ENCODE data around the gene DAB1. TPM values are rescaled to one million over a fixed set of nuclear protein-coding genes. Genes with fewer than 3 reads are reported as not detected.

The DAB1 gene
- total RNA-seq, 4 donors from 2014 or later = 0.22 TPM; not detected in 3

DNA sequence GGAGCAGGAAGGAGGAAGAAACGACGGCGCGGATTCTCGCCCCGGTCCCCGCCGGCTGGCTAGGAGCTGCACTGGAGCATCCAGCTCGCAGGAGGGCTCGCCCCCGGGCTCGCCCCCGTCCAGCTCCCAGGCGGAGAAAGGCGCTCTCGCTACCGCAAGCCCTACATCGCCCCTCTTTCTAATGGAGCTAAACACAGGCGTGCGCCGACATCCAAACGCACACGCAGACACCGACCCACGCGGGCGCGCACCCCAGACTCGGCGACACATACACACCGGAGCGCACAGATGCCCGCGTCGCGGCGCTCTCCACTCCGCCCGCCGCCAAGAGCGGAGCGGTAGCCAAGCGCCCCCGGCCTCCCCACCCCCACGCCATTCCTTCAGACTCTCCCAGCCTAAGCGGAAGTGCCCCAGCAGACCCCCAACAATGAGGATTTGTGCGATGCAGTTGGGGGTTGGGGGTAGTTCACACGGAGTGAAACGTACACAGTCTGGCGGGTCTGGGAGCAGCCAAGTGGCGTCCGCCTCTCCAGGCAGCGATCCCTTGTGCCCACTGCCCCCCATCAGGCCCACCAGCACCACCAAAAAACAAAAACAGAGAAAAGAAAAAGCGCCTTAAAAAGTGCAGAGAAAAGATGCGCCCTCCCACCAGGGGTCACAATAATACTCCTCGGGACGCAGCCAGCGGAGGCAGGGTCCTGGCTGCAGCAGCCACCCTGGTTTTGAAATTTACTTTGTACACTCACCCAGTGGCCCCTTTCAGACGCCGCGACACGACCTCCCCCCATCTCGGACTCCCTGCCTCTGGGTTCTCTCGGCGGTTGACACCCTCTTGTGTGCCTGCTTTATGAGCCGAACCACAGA lies 1.4 kb downstream of the DAB1 start:
- ATAC-seq = no peak
- in situ Hi-C loops (cut with MboI; ENCODE audit: low sequenced_read_pairs in 4 of 4) = no loop called here
- Histone ChIP-seq H3K9me3 (no peaks in the 10 kb centered on the region), H3K27me3 (peaks cover 45 to 67% (median 50%) of the 10 kb centered on the region in 3 donors), H3K4me1 (peaks cover 6 to 19% of the 10 kb centered on the region in 2 donors), H3K4me3 (peak overlapping the region; percentile 17 to 54 (median 45)), H3K27ac (no peak overlapping the region), H3K36me3 (no peaks in the 10 kb centered on the region)
- intact Hi-C loops (cut with DNase I; ENCODE audit: low total_unique reads) = no loop called here
- no peak for DNase-seq
- TF ChIP-seq, protein P1, sequence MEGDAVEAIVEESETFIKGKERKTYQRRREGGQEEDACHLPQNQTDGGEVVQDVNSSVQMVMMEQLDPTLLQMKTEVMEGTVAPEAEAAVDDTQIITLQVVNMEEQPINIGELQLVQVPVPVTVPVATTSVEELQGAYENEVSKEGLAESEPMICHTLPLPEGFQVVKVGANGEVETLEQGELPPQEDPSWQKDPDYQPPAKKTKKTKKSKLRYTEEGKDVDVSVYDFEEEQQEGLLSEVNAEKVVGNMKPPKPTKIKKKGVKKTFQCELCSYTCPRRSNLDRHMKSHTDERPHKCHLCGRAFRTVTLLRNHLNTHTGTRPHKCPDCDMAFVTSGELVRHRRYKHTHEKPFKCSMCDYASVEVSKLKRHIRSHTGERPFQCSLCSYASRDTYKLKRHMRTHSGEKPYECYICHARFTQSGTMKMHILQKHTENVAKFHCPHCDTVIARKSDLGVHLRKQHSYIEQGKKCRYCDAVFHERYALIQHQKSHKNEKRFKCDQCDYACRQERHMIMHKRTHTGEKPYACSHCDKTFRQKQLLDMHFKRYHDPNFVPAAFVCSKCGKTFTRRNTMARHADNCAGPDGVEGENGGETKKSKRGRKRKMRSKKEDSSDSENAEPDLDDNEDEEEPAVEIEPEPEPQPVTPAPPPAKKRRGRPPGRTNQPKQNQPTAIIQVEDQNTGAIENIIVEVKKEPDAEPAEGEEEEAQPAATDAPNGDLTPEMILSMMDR (IDR thresholded peaks at IDR 0.05 in 4 of 5, conservative IDR thresholded peaks at IDR 0.05 in 1 of 5) = no peak

DNA sequence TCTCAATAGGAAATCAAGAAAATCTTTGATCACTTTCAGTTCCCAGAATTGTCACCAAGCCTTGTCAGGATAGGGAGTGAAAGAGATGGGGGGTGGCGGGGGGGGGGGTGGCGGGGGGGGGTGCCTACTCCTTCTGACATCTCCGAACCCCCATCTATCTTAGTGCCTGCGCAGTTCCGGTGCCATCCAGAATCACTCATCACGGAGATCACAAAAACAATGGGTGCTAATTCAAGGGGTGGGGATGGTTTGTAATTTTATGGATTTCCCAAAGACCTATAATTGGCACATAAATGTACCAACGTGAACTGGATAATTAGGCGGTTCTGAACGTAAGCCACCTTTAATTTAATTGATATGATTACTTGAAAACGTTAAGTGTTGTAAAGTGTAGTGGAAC lies 2.1 kb downstream of the DAB1 start:
- in situ Hi-C loops (cut with MboI; ENCODE audit: low sequenced_read_pairs in 4 of 4) (no loop called here), intact Hi-C loops (cut with DNase I; ENCODE audit: low total_unique reads) (no loop called here)
- Histone ChIP-seq H3K4me3 (peak overlapping the region in 2 of 4 donors; percentile 41 to 54), H3K27me3 (peaks cover 45 to 70% (median 50%) of the 10 kb centered on the region in 3 donors), H3K9me3 (no peaks in the 10 kb centered on the region), H3K27ac (no peak overlapping the region), H3K4me1 (peaks cover 6 to 19% of the 10 kb centered on the region in 2 donors), H3K36me3 (no peaks in the 10 kb centered on the region)
- DNase-seq (no peak), ATAC-seq (no peak)
- no peak for TF ChIP-seq POLR2A (IDR thresholded peaks at IDR 0.05)
- TF ChIP-seq, protein P1 (IDR thresholded peaks at IDR 0.05 in 4 of 5, conservative IDR thresholded peaks at IDR 0.05 in 1 of 5) = no peak

DNA sequence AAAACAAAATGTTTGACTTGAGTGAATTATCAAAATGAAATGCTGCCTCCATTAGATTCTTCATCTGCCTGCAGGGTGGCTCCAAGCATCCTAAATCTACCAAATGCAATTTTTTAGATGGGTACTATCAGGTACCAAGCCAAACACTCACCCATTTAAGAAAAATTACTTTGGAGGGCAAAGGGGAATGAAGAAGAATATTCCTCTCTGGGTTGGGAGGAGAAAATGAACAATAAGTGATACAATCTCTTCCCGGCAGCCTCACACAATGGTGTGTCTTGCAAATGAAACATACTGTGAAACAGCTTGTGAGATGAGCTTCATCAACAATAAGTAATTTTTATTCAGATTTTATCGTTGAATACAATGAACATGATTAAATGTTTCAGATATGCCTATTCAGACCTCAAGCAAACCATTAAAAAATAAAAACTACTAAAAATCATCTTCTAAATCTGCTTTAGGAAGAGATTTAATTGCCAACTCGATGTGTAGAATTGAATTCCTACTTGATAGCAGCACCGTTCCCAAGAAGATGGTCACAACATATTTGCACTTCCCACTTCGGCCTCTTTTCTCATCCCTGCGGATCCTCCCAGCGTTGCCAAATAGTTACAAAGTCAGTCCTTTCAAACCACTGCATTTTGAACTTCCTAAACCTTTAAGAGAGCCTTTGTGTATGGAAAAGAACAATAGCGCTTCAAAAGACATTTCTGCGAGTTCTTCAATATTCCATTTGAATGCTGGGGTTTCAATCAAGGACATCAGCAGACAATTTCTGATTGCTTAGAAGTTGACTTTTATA lies 2.7 kb downstream of the DAB1 start:
- H3K9me3 ChIP-seq = no peaks in the 10 kb centered on the region
- intact Hi-C loops (cut with DNase I; ENCODE audit: low total_unique reads) = no loop called here
- ATAC-seq (no peak), DNase-seq (no peak)
- H3K27ac ChIP-seq = no peak overlapping the region
- TF ChIP-seq, protein P1 (IDR thresholded peaks at IDR 0.05 in 4 of 5, conservative IDR thresholded peaks at IDR 0.05 in 1 of 5) = no peak
- no peak for TF ChIP-seq POLR2A (IDR thresholded peaks at IDR 0.05)
- peaks cover 6 to 19% of the 10 kb centered on the region in 2 donors for H3K4me1 ChIP-seq
- in situ Hi-C loops (cut with MboI; ENCODE audit: low sequenced_read_pairs in 4 of 4) = no loop called here
- H3K4me3 ChIP-seq = no peak overlapping the region
- H3K36me3 ChIP-seq = no peaks in the 10 kb centered on the region
- H3K27me3 ChIP-seq = peaks cover 45 to 70% (median 50%) of the 10 kb centered on the region in 3 donors

DNA sequence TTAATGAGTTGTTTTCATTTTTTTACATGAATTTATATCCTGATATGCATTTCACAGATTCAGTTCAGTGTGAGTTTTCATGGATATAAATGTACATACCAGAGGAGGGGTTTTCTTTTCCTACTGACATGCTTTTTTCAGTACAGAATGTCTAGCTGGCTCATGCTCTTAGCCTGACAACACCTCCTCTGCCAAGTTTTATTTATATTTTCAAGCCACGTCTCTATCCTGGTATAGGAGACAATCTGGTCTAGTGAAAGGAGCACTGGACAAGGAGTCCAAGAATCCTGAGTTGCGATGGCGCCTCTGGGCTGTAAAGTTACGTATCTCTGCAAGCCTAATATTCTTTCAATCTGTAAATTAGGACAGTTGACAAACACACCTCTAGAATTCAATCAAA lies 4.9 kb downstream of the DAB1 start:
- H3K27ac ChIP-seq = no peak overlapping the region
- no peak for DNase-seq
- peaks cover 6 to 14% of the 10 kb centered on the region in 2 donors for H3K4me1 ChIP-seq
- H3K27me3 ChIP-seq = peaks cover 45 to 56% (median 50%) of the 10 kb centered on the region in 3 donors
- intact Hi-C loops (cut with DNase I; ENCODE audit: low total_unique reads) = no loop called here
- in situ Hi-C loops (cut with MboI; ENCODE audit: low sequenced_read_pairs in 4 of 4) = no loop called here
- TF ChIP-seq, protein P1 (IDR thresholded peaks at IDR 0.05 in 4 of 5, conservative IDR thresholded peaks at IDR 0.05 in 1 of 5) = no peak
- no peak for TF ChIP-seq POLR2A (IDR thresholded peaks at IDR 0.05)
- H3K36me3 ChIP-seq = no peaks in the 10 kb centered on the region
- H3K9me3 ChIP-seq = no peaks in the 10 kb centered on the region
- H3K4me3 ChIP-seq = no peak overlapping the region
- no peak for ATAC-seq
